ENCODE results near the gene HEBP1.

DNA sequence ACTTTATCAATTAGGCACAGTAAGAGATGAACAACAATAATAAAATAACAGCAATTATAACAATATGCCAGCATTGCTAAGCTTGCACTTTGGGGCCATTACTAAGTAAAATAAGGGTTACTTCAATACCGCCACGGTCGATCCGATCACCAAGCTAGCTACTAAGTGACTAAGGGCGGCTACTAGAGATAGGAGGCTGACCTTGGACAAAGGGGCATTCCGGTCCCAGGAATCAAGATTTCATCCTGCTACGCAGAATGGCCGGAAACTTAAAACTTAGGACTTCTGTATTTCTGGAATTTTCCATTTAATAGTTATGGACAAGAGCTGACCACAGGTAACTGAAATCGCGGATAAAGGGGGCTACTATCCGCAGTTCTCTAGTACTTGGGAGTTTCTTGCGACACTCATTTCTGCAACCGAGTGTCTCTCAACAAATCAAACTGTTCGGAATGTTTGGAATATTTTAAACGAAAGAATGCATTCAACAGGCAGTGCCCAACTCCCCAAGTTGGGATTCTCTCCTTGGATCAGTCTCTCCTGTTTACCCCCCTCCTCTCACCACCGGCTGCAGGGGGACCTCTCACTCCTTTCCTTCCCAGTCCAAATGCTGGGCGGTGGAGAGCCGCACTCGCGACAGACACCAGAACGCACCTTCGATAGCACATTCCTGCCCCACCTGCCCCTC, 650 bp downstream of the HEBP1 start:
- TF ChIP-seq, protein P1, sequence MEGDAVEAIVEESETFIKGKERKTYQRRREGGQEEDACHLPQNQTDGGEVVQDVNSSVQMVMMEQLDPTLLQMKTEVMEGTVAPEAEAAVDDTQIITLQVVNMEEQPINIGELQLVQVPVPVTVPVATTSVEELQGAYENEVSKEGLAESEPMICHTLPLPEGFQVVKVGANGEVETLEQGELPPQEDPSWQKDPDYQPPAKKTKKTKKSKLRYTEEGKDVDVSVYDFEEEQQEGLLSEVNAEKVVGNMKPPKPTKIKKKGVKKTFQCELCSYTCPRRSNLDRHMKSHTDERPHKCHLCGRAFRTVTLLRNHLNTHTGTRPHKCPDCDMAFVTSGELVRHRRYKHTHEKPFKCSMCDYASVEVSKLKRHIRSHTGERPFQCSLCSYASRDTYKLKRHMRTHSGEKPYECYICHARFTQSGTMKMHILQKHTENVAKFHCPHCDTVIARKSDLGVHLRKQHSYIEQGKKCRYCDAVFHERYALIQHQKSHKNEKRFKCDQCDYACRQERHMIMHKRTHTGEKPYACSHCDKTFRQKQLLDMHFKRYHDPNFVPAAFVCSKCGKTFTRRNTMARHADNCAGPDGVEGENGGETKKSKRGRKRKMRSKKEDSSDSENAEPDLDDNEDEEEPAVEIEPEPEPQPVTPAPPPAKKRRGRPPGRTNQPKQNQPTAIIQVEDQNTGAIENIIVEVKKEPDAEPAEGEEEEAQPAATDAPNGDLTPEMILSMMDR (IDR thresholded peaks at IDR 0.05; ENCODE audit: insufficient read depth, low read length): no peak
- TF ChIP-seq POLR2AphosphoS5 (IDR thresholded peaks at IDR 0.05; ENCODE audit: low read depth): no peak
- TF ChIP-seq SPI1 (IDR thresholded peaks at IDR 0.05; ENCODE audit: borderline replicate concordance, low read depth): no peak
- TF ChIP-seq, protein P2, sequence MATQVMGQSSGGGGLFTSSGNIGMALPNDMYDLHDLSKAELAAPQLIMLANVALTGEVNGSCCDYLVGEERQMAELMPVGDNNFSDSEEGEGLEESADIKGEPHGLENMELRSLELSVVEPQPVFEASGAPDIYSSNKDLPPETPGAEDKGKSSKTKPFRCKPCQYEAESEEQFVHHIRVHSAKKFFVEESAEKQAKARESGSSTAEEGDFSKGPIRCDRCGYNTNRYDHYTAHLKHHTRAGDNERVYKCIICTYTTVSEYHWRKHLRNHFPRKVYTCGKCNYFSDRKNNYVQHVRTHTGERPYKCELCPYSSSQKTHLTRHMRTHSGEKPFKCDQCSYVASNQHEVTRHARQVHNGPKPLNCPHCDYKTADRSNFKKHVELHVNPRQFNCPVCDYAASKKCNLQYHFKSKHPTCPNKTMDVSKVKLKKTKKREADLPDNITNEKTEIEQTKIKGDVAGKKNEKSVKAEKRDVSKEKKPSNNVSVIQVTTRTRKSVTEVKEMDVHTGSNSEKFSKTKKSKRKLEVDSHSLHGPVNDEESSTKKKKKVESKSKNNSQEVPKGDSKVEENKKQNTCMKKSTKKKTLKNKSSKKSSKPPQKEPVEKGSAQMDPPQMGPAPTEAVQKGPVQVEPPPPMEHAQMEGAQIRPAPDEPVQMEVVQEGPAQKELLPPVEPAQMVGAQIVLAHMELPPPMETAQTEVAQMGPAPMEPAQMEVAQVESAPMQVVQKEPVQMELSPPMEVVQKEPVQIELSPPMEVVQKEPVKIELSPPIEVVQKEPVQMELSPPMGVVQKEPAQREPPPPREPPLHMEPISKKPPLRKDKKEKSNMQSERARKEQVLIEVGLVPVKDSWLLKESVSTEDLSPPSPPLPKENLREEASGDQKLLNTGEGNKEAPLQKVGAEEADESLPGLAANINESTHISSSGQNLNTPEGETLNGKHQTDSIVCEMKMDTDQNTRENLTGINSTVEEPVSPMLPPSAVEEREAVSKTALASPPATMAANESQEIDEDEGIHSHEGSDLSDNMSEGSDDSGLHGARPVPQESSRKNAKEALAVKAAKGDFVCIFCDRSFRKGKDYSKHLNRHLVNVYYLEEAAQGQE (IDR thresholded peaks at IDR 0.05; ENCODE audit: insufficient replicate concordance, low read depth): no peak
- no peak for TF ChIP-seq GABPA (IDR thresholded peaks at IDR 0.05; ENCODE audit: low read depth)
